GM12872 (cell line): ENCODE data around the gene DLGAP1.

Experiments
- CTCF ChIP-seq: IDR thresholded peaks from 3 replicates; pipeline ENCODE4 v1.5.1; 2011; ENCODE audit warnings: low read depth, mild to moderate bottlenecking, low read length, moderate library complexity; ENCODE audit not compliant: insufficient read depth

The DLGAP1 gene

GRCh38 chr18:4236940-4237663 lies 218.0 kb downstream of the DLGAP1 start:
- no peak for TF ChIP-seq CTCF

GRCh38 chr18:4233468-4233867 lies 221.6 kb downstream of the DLGAP1 start:
- no peak for TF ChIP-seq CTCF

GRCh38 chr18:4232656-4233055 lies 222.5 kb downstream of the DLGAP1 start:
- no peak for TF ChIP-seq CTCF

GRCh38 chr18:4231260-4231659 lies 223.8 kb downstream of the DLGAP1 start:
- TF ChIP-seq CTCF: no peak

GRCh38 chr18:4230450-4231168 lies 224.5 kb downstream of the DLGAP1 start:
- TF ChIP-seq CTCF: no peak

GRCh38 chr18:4224031-4224704 lies 230.9 kb downstream of the DLGAP1 start:
- TF ChIP-seq CTCF: no peak

GRCh38 chr18:4211111-4211837 lies 243.8 kb downstream of the DLGAP1 start:
- no peak for TF ChIP-seq CTCF
